Endothelial cell (in vitro differentiated cells): Measurements from ENCODE around the gene DNASE1L3. TPM values are rescaled to one million over a fixed set of nuclear protein-coding genes. Genes with fewer than 3 reads are reported as not detected.

Experiments used
- DNase-seq: peaks from one replicate; pipeline ENCODE4 v3.0.0; 2021; ENCODE audit warnings: low spot score
- H3K27ac Mint-ChIP-seq: one replicate; pipeline ENCODE4 v1.8.0; 2021; ENCODE audit warnings: mixed read lengths, inconsistent platforms; ENCODE audit not compliant: unreplicated experiment
- H3K27me3 Mint-ChIP-seq: one replicate; pipeline ENCODE4 v1.8.0; 2021; ENCODE audit warnings: mild to moderate bottlenecking, moderate library complexity, mixed read lengths, inconsistent platforms; ENCODE audit not compliant: unreplicated experiment
- H3K36me3 Mint-ChIP-seq: one replicate; pipeline ENCODE4 v1.8.0; 2021; ENCODE audit warnings: mild to moderate bottlenecking, low read depth, mixed read lengths, inconsistent platforms; ENCODE audit not compliant: unreplicated experiment
- H3K4me1 Mint-ChIP-seq: one replicate; pipeline ENCODE4 v1.8.0; 2021; ENCODE audit warnings: mild to moderate bottlenecking, mixed read lengths, inconsistent platforms; ENCODE audit not compliant: unreplicated experiment
- H3K4me3 Mint-ChIP-seq: one replicate; pipeline ENCODE4 v1.8.0; 2021; ENCODE audit warnings: mild to moderate bottlenecking, mixed read lengths, inconsistent platforms; ENCODE audit not compliant: unreplicated experiment
- H3K9me3 Mint-ChIP-seq: one replicate; pipeline ENCODE4 v1.8.0; 2021; ENCODE audit warnings: mixed read lengths, inconsistent platforms; ENCODE audit not compliant: unreplicated experiment
- total RNA-seq: library from RNA; stranded (reverse); fragmentation: NEBNext Ultra II Directional; extraction: Animal tissue kit (Norgen Biotek cat#: 25700); gene quantifications from one replicate; pipeline ENCODE4 v1.2.1, GENCODE V29; 2021; ENCODE audit not compliant: unreplicated experiment
- TF ChIP-seq, protein P1 (sequence below): fragments of 200-600 bp; sonication (generic); IDR thresholded peaks from one replicate; pipeline ENCODE4 v1.5.0; 2021; ENCODE audit warnings: antibody characterized with exemption; ENCODE audit not compliant: unreplicated experiment

The DNASE1L3 gene
- total RNA-seq, 1 donor from 2014 or later, result 1.6 TPM

DNA sequence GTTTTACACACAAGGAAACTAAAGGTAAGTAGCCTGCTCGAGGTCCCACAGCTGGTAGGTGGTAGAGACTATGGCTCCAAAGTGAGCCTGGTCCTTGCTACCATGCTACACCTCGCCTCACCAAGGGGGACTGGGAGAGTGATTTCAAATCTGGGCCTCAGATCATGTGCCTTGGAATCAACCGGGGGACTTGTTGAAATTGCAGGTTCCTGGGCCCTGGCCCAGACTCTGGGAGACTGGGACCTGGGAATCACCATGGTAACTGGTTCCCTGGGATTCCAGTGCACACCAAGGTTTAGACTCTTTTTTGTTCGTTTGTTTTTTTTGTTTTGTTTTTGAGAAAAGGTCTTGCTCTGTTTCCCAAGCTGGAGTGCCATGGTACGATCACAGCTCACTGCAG is 21.1 kb downstream of the DNASE1L3 start:
- H3K27ac Mint-ChIP-seq, result no peak overlapping the region
- H3K27me3 Mint-ChIP-seq, result peaks cover 8% of the 10 kb centered on the region
- TF ChIP-seq, protein P1, sequence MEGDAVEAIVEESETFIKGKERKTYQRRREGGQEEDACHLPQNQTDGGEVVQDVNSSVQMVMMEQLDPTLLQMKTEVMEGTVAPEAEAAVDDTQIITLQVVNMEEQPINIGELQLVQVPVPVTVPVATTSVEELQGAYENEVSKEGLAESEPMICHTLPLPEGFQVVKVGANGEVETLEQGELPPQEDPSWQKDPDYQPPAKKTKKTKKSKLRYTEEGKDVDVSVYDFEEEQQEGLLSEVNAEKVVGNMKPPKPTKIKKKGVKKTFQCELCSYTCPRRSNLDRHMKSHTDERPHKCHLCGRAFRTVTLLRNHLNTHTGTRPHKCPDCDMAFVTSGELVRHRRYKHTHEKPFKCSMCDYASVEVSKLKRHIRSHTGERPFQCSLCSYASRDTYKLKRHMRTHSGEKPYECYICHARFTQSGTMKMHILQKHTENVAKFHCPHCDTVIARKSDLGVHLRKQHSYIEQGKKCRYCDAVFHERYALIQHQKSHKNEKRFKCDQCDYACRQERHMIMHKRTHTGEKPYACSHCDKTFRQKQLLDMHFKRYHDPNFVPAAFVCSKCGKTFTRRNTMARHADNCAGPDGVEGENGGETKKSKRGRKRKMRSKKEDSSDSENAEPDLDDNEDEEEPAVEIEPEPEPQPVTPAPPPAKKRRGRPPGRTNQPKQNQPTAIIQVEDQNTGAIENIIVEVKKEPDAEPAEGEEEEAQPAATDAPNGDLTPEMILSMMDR, result no peak
- no peak for DNase-seq
- peaks cover 21% of the 10 kb centered on the region for H3K4me1 Mint-ChIP-seq
- H3K36me3 Mint-ChIP-seq, result no peaks in the 10 kb centered on the region
- no peaks in the 10 kb centered on the region for H3K9me3 Mint-ChIP-seq
- no peak overlapping the region for H3K4me3 Mint-ChIP-seq

GRCh38 chr3:58188921-58189451 is 21.8 kb downstream of the DNASE1L3 start:
- Mint-ChIP-seq H3K27me3 (peaks cover 8% of the 10 kb centered on the region), H3K4me3 (no peak overlapping the region), H3K36me3 (no peaks in the 10 kb centered on the region), H3K27ac (no peak overlapping the region), H3K4me1 (peaks cover 21% of the 10 kb centered on the region), H3K9me3 (no peaks in the 10 kb centered on the region)
- no peak for DNase-seq
- TF ChIP-seq, protein P1, result no peak

- Mint-ChIP-seq H3K4me1 (peaks cover 21% of the 10 kb centered on the region), H3K27ac (no peak overlapping the region), H3K9me3 (no peaks in the 10 kb centered on the region), H3K36me3 (no peaks in the 10 kb centered on the region), H3K27me3 (peaks cover 10% of the 10 kb centered on the region), H3K4me3 (no peak overlapping the region)
- TF ChIP-seq, protein P1, result no peak
- no peak for DNase-seq
These were observed 22.6 kb downstream of the DNASE1L3 start for GRCh38 chr3:58188173-58188564.

GRCh38 chr3:58184982-58185360 is 25.8 kb downstream of the DNASE1L3 start:
- DNase-seq, result no peak
- H3K27me3 Mint-ChIP-seq, result peaks cover 11% of the 10 kb centered on the region
- H3K4me1 Mint-ChIP-seq, result peaks cover 21% of the 10 kb centered on the region
- H3K36me3 Mint-ChIP-seq, result peaks cover 4% of the 10 kb centered on the region
- TF ChIP-seq, protein P1, result no peak
- no peak overlapping the region for H3K27ac Mint-ChIP-seq
- H3K9me3 Mint-ChIP-seq, result no peaks in the 10 kb centered on the region
- no peak overlapping the region for H3K4me3 Mint-ChIP-seq

DNA sequence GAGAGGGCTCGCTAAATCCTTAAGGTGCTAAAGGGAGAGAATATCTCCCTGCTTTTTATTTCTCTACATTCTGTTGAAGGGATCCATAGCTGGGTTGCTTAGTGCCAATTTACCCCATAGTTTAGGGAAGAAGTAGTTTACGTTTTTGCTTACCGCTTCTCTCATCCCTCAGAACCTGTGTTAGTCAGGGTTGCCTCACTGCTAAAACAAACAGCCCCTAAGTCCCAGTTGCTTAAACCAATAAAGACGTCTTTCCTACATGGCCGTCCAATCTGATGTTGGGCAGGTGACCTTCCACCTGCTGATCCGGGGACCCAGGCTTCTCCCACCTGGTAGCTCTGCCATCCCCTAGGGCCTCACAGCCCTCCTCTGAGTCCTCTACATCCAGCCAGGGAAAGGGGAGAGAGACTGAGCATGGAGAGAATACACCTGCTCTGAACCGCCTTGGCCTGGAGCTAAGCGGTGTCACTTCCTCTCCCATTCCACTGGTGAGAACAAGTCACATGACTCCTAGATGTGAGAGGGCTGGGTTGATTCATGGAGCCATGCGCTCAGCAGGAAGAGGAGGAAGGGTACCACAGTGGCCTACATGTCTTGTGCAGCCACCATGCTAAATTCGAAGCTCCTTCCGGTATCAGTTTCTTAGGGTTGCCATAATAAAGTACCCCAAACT is 26.3 kb downstream of the DNASE1L3 start:
- Mint-ChIP-seq H3K9me3 (no peaks in the 10 kb centered on the region), H3K4me1 (peaks cover 18% of the 10 kb centered on the region), H3K27me3 (peaks cover 10% of the 10 kb centered on the region), H3K27ac (no peak overlapping the region), H3K4me3 (no peak overlapping the region), H3K36me3 (peaks cover 4% of the 10 kb centered on the region)
- DNase-seq, result no peak
- TF ChIP-seq, protein P1, result no peak
